Testis (tissue), 2 donors: ENCODE measurements around the gene PTRH2.

ENCODE experiments used
- POLR2A ChIP-seq: fragments of 450-650 bp; IDR thresholded peaks from one replicate; pipeline ENCODE4 v1.6.1; 2017; ENCODE audit warnings: antibody characterized with exemption, mild to moderate bottlenecking, moderate library complexity
- TF ChIP-seq, protein P1 (sequence below), 3 experiments: fragments of 450-650 bp in 2 of 3; fragments of 200-600 bp in 1 of 3; sonication (generic) in 1 of 3; IDR thresholded peaks; one replicate each; pipeline ENCODE4 v1.5.1; 2016 to 2019; ENCODE audit warnings: antibody characterized with exemption in 3 of 3, mild to moderate bottlenecking in 2 of 3, moderate library complexity in 1 of 3

DNA sequence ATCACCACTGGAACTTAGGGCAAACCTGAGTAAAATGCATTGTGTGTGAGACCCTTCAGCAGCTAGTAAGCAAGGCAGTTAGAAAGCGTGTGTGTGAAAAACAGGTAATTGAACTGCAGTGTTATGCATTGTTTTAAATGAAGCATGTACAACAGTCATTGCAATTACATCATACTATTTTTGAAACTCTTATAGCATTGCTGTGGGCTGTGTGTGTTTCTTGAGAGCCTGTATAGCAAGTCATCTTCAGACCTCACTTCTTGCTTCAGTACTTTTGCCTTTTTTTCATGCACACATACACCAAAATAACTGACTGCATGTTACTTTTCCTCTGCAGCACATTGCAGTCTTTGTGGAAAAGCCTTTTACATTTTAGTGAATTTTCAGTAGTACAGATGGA lies 19.2 kb downstream of the PTRH2 start:
- TF ChIP-seq POLR2A: no peak
- TF ChIP-seq, protein P1, sequence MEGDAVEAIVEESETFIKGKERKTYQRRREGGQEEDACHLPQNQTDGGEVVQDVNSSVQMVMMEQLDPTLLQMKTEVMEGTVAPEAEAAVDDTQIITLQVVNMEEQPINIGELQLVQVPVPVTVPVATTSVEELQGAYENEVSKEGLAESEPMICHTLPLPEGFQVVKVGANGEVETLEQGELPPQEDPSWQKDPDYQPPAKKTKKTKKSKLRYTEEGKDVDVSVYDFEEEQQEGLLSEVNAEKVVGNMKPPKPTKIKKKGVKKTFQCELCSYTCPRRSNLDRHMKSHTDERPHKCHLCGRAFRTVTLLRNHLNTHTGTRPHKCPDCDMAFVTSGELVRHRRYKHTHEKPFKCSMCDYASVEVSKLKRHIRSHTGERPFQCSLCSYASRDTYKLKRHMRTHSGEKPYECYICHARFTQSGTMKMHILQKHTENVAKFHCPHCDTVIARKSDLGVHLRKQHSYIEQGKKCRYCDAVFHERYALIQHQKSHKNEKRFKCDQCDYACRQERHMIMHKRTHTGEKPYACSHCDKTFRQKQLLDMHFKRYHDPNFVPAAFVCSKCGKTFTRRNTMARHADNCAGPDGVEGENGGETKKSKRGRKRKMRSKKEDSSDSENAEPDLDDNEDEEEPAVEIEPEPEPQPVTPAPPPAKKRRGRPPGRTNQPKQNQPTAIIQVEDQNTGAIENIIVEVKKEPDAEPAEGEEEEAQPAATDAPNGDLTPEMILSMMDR (IDR thresholded peaks at IDR 0.05): no peak
